LNCaP clone FGC (cell line): ENCODE data around the gene DLG1.

ENCODE experiments used
- DNase-seq: peaks from one replicate; pipeline ENCODE4 v3.0.0-alpha.2; 2011; ENCODE audit warnings: low read depth
- H3K4me3 ChIP-seq: 2 replicates; pipeline ENCODE4 v1.5.1; 2011; ENCODE audit warnings: mild to moderate bottlenecking, low read depth, low read length, control low read depth
- TF ChIP-seq, protein P1 (sequence below): IDR thresholded peaks from 2 replicates; pipeline ENCODE4 v1.5.1; 2012; ENCODE audit warnings: mild to moderate bottlenecking; ENCODE audit not compliant: control insufficient read depth, insufficient read depth; ENCODE audit errors: extremely low read depth

Gene DLG1

DNA sequence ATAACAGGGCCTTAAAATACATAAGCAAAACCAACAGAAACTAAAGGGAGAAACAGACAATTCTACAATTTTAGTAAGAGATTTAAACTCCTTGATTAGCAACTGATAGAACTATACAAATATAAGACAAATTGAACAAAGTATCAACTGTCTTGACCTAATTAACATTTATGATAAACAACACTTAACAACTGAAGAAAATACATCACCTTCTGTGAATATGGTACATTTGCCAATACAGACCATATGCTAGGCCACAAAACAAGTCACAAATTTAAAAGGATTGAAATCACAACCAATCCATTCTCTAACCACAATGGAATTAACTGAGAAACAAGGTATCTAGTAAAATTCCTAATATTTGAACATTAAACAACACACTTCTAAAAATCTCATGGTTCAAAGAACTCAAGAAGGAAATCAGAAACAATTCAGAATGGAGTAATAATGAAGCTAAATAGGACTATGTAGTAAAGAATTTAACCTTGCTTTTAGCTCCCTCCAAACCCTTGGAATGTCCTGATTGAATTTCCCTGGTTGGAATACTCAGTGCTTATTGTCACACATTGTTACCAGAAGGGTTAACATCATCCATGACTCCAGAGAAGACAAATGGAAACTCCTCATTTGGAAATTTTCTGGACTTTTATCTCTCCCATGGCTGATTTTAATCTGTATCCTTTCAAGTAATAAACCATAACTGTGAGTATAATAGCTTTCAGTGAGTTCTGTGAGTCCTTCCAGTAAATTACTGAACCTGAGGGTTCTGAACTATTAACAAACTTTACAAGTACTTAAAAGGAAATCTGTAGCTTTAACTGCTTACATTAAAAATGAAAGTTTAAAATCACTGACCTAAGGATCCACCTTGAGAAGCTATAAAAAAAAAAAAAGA lies 88.8 kb downstream of the DLG1 start:
- TF ChIP-seq, protein P1, sequence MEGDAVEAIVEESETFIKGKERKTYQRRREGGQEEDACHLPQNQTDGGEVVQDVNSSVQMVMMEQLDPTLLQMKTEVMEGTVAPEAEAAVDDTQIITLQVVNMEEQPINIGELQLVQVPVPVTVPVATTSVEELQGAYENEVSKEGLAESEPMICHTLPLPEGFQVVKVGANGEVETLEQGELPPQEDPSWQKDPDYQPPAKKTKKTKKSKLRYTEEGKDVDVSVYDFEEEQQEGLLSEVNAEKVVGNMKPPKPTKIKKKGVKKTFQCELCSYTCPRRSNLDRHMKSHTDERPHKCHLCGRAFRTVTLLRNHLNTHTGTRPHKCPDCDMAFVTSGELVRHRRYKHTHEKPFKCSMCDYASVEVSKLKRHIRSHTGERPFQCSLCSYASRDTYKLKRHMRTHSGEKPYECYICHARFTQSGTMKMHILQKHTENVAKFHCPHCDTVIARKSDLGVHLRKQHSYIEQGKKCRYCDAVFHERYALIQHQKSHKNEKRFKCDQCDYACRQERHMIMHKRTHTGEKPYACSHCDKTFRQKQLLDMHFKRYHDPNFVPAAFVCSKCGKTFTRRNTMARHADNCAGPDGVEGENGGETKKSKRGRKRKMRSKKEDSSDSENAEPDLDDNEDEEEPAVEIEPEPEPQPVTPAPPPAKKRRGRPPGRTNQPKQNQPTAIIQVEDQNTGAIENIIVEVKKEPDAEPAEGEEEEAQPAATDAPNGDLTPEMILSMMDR: no peak
- no peak overlapping the region for H3K4me3 ChIP-seq
- DNase-seq: no peak

DNA sequence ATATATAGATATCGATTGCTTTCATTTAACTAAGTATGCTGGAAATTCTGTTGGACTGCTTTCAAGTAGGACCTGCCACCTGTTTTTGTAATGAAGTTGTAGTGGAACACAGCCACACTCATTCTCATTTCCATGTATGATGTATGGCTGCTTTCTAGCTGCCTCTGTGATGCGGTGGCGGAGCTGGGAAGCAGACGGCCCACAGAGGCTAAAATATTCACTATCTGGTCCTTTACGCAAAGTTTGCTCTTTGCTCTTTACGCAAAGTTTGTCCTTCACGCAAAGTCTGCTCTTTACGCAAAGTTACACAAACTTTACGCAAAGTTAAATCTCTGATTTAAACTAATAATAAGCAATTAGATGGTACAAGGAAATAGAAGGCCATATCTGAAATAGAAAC lies 91.5 kb downstream of the DLG1 start:
- no peak overlapping the region for H3K4me3 ChIP-seq
- no peak for DNase-seq

DNA sequence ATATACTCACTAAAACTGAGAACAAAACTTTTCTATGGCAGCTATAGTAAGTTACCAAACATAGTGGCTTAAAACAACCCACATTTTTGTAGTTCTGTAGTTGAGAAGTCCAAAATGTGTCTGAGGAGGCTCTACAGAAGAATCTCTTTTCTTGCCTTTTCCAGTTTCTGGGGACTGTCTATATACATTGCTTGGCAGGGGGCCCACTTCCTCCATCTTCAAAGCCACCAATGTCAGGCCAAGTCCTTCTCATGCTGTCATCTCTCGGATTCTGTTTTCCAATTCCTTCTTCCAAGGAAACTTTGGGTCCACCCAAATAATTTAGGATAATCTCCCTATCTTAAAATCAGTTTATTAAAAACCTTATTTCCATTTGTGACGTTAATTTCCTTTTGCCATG lies 92.7 kb downstream of the DLG1 start:
- no peak overlapping the region for H3K4me3 ChIP-seq
- TF ChIP-seq, protein P1: no peak
- no peak for DNase-seq

More for the DNA sequence above, 91.5 kb downstream of the DLG1 start:
- TF ChIP-seq, protein P1: no peak

DNA sequence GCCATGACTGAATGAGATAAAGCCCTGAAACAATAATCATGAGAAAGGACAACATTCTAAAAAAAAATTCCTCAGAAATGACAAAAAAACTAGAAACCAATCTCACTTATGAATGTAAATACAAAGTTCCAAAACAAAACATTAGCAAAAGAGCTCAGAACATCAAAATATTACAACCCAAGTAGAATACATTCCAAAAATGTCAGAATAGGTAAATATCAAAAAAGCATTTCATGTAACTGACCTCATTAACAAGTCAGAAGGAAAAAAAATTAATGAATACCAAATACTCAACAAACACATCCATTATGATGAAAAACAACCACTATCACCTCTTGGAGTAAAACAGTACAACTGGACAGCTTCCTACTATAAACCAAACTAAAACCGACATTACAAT lies 93.1 kb downstream of the DLG1 start:
- no peak for DNase-seq
- TF ChIP-seq, protein P1: no peak

DNA sequence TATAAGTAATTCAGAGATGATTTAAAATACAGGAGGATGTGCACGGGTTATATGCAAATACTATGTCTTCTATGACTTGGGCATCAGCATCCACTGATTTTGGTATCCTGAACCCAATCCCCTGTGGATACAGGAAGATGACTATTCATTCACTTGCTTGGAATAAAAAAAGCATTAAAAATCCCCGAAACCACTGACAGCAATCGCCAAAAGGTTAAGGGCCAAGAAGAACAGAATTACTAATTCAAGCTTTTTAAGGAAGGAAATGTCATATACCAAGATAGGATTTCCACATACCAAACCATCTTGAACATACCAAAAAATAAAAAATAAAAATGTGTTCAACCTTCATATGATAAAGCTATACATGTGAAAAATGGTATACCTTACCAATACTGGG lies 93.7 kb downstream of the DLG1 start:
- DNase-seq: no peak
- TF ChIP-seq, protein P1: no peak
- H3K4me3 ChIP-seq: no peak overlapping the region

More for the DNA sequence above, 93.1 kb downstream of the DLG1 start:
- no peak overlapping the region for H3K4me3 ChIP-seq

DNA sequence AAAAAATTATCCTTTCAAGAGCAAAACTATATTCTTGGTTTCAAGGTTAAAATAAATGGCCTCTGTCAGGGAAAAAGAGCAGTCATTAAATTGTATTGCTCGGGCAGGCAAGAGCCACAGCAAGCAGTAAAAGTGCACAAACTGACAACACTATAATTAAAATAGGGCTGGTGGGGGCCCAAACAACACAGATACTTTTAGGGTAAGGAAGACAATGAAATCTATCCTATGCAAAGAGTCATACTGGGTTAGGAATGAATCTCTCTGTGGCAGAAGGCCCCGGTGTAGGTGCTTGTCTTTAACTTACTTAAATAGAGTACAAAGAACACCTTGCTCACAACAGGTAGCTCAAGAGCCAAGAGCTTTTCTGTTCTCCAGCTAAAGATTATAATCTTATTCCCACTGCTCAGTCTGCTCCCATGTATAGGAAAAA lies 94.7 kb downstream of the DLG1 start:
- TF ChIP-seq, protein P1: no peak
- H3K4me3 ChIP-seq: no peak overlapping the region
- no peak for DNase-seq
